ENCODE measurements around the gene CDC37L1.
A peak's percentile ranks its signal among the peaks of the same experiment; 100 is the strongest.

The CDC37L1 gene

GRCh38 chr9:4718911-4719310 is 39.5 kb downstream of the CDC37L1 start:
- Histone ChIP-seq H3K4me3 (ENCODE audit: control insufficient read depth in 1 of 7, extremely low read depth in 1 of 7, insufficient read depth in 4 of 7, low read depth in 2 of 7, low read length in 6 of 7) (no peak overlapping the region), H3K27ac (ENCODE audit: insufficient read depth in 1 of 2, low read depth in 1 of 2, low read length in 2 of 2, poor library complexity in 1 of 2, severe bottlenecking in 2 of 2) (no peak overlapping the region), H3K9me3 (ENCODE audit: control extremely low read depth in 1 of 5, control insufficient read depth in 4 of 5, insufficient read depth in 2 of 5, low read depth in 1 of 5, low read length in 4 of 5) (no peaks in the 10 kb centered on the region), H3K4me1 (ENCODE audit: control extremely low read depth in 1 of 4, control insufficient read depth in 4 of 4, insufficient read depth in 4 of 4, low read length in 3 of 4) (no peaks in the 10 kb centered on the region), H3K36me3 (ENCODE audit: control insufficient read depth in 4 of 4, insufficient read depth in 4 of 4, low read length in 3 of 4) (peaks cover 16 to 71% (median 44%) of the 10 kb centered on the region in 4 experiments), H3K27me3 (replicated peaks in 2 of 5; ENCODE audit: control insufficient read depth in 4 of 5, insufficient read depth in 5 of 5, low read length in 4 of 5) (no peaks in the 10 kb centered on the region)
- WGBS (ENCODE audit: insufficient coverage), result 100% methylated on average over 4 of the region's 6 CpGs
- ChIA-PET CTCF (no interaction called here), POLR2A (no interaction called here)
- DNase-seq, result no peak

GRCh38 chr9:4721736-4722135 is 42.4 kb downstream of the CDC37L1 start:
- WGBS (ENCODE audit: insufficient coverage), result 100% methylated on average over 1 of the region's 4 CpGs
- Histone ChIP-seq H3K27ac (ENCODE audit: insufficient read depth in 1 of 2, low read depth in 1 of 2, low read length in 2 of 2, poor library complexity in 1 of 2, severe bottlenecking in 2 of 2) (no peak overlapping the region), H3K36me3 (ENCODE audit: control insufficient read depth in 4 of 4, insufficient read depth in 4 of 4, low read length in 3 of 4) (peaks cover 12 to 48% (median 33%) of the 10 kb centered on the region in 4 experiments), H3K4me1 (ENCODE audit: control extremely low read depth in 1 of 4, control insufficient read depth in 4 of 4, insufficient read depth in 4 of 4, low read length in 3 of 4) (no peaks in the 10 kb centered on the region), H3K4me3 (ENCODE audit: control insufficient read depth in 1 of 7, extremely low read depth in 1 of 7, insufficient read depth in 4 of 7, low read depth in 2 of 7, low read length in 6 of 7) (no peak overlapping the region), H3K27me3 (replicated peaks in 2 of 5; ENCODE audit: control insufficient read depth in 4 of 5, insufficient read depth in 5 of 5, low read length in 4 of 5) (no peaks in the 10 kb centered on the region), H3K9me3 (ENCODE audit: control extremely low read depth in 1 of 5, control insufficient read depth in 4 of 5, insufficient read depth in 2 of 5, low read depth in 1 of 5, low read length in 4 of 5) (no peaks in the 10 kb centered on the region)
- POLR2A ChIA-PET, result no interaction called here
- CTCF ChIA-PET, result interaction anchor here (1.1 kb wide), 1 partner anchor 38 kb away, joined by 3 read pairs; no protein-coding TSS in a partner anchor
- DNase-seq, result no peak

GRCh38 chr9:4725706-4726442 is 46.5 kb downstream of the CDC37L1 start:
- Histone ChIP-seq H3K4me3 (ENCODE audit: control insufficient read depth in 1 of 7, extremely low read depth in 1 of 7, insufficient read depth in 4 of 7, low read depth in 2 of 7, low read length in 6 of 7) (no peak overlapping the region), H3K4me1 (ENCODE audit: control extremely low read depth in 1 of 4, control insufficient read depth in 4 of 4, insufficient read depth in 4 of 4, low read length in 3 of 4) (no peaks in the 10 kb centered on the region), H3K27me3 (replicated peaks in 2 of 5; ENCODE audit: control insufficient read depth in 4 of 5, insufficient read depth in 5 of 5, low read length in 4 of 5) (no peaks in the 10 kb centered on the region), H3K9me3 (ENCODE audit: control extremely low read depth in 1 of 5, control insufficient read depth in 4 of 5, insufficient read depth in 2 of 5, low read depth in 1 of 5, low read length in 4 of 5) (no peaks in the 10 kb centered on the region), H3K36me3 (ENCODE audit: control insufficient read depth in 4 of 4, insufficient read depth in 4 of 4, low read length in 3 of 4) (peaks cover 3 to 17% (median 10%) of the 10 kb centered on the region in 4 experiments), H3K27ac (ENCODE audit: insufficient read depth in 1 of 2, low read depth in 1 of 2, low read length in 2 of 2, poor library complexity in 1 of 2, severe bottlenecking in 2 of 2) (no peak overlapping the region)
- POLR2A ChIA-PET, result no interaction called here
- DNase-seq, result no peak
- CTCF ChIA-PET, result no interaction called here
- WGBS (ENCODE audit: insufficient coverage), result 96% methylated on average over 4 of the region's 7 CpGs

GRCh38 chr9:4727593-4727992 is 48.2 kb downstream of the CDC37L1 start:
- POLR2A ChIA-PET, result no interaction called here
- no CpG with 5 or more reads among the region's 1 CpG for WGBS (ENCODE audit: insufficient coverage)
- H3K36me3 ChIP-seq (ENCODE audit: control insufficient read depth in 4 of 4, insufficient read depth in 4 of 4, low read length in 3 of 4), result peaks cover 0 to 4% (median 3%) of the 10 kb centered on the region in 4 experiments
- no peak overlapping the region for H3K27ac ChIP-seq (ENCODE audit: insufficient read depth in 1 of 2, low read depth in 1 of 2, low read length in 2 of 2, poor library complexity in 1 of 2, severe bottlenecking in 2 of 2)
- CTCF ChIA-PET, result interaction anchor here (1.0 to 1.8 kb wide), 2 partner anchors 10 to 13 kb away, joined by 4 read pairs; no protein-coding TSS in a partner anchor
- H3K9me3 ChIP-seq (ENCODE audit: control extremely low read depth in 1 of 5, control insufficient read depth in 4 of 5, insufficient read depth in 2 of 5, low read depth in 1 of 5, low read length in 4 of 5), result no peaks in the 10 kb centered on the region
- no peaks in the 10 kb centered on the region for H3K4me1 ChIP-seq (ENCODE audit: control extremely low read depth in 1 of 4, control insufficient read depth in 4 of 4, insufficient read depth in 4 of 4, low read length in 3 of 4)
- H3K27me3 ChIP-seq (replicated peaks in 2 of 5; ENCODE audit: control insufficient read depth in 4 of 5, insufficient read depth in 5 of 5, low read length in 4 of 5), result no peaks in the 10 kb centered on the region
- no peak for DNase-seq
- no peak overlapping the region for H3K4me3 ChIP-seq (ENCODE audit: control insufficient read depth in 1 of 7, extremely low read depth in 1 of 7, insufficient read depth in 4 of 7, low read depth in 2 of 7, low read length in 6 of 7)

GRCh38 chr9:4732890-4733289 is 53.5 kb downstream of the CDC37L1 start:
- no peak for DNase-seq
- H3K27me3 ChIP-seq (replicated peaks in 2 of 5; ENCODE audit: control insufficient read depth in 4 of 5, insufficient read depth in 5 of 5, low read length in 4 of 5), result no peaks in the 10 kb centered on the region
- peaks cover 0 to 5% (median 0%) of the 10 kb centered on the region in 4 experiments for H3K36me3 ChIP-seq (ENCODE audit: control insufficient read depth in 4 of 4, insufficient read depth in 4 of 4, low read length in 3 of 4)
- ChIA-PET CTCF (interaction anchor here (1.2 kb wide), 1 partner anchor 17 kb away, joined by 3 read pairs; no protein-coding TSS in a partner anchor), POLR2A (no interaction called here)
- H3K4me3 ChIP-seq (ENCODE audit: control insufficient read depth in 1 of 7, extremely low read depth in 1 of 7, insufficient read depth in 4 of 7, low read depth in 2 of 7, low read length in 6 of 7), result no peak overlapping the region
- no peak overlapping the region for H3K27ac ChIP-seq (ENCODE audit: insufficient read depth in 1 of 2, low read depth in 1 of 2, low read length in 2 of 2, poor library complexity in 1 of 2, severe bottlenecking in 2 of 2)
- no peaks in the 10 kb centered on the region for H3K4me1 ChIP-seq (ENCODE audit: control extremely low read depth in 1 of 4, control insufficient read depth in 4 of 4, insufficient read depth in 4 of 4, low read length in 3 of 4)
- no peaks in the 10 kb centered on the region for H3K9me3 ChIP-seq (ENCODE audit: control extremely low read depth in 1 of 5, control insufficient read depth in 4 of 5, insufficient read depth in 2 of 5, low read depth in 1 of 5, low read length in 4 of 5)
- 100% methylated on average over 1 of the region's 1 CpG for WGBS (ENCODE audit: insufficient coverage)

- Histone ChIP-seq H3K9me3 (ENCODE audit: control extremely low read depth in 1 of 5, control insufficient read depth in 4 of 5, insufficient read depth in 2 of 5, low read depth in 1 of 5, low read length in 4 of 5) (no peaks in the 10 kb centered on the region), H3K4me1 (ENCODE audit: control extremely low read depth in 1 of 4, control insufficient read depth in 4 of 4, insufficient read depth in 4 of 4, low read length in 3 of 4) (peaks cover 0 to 6% (median 2%) of the 10 kb centered on the region in 4 experiments), H3K27me3 (replicated peaks in 2 of 5; ENCODE audit: control insufficient read depth in 4 of 5, insufficient read depth in 5 of 5, low read length in 4 of 5) (no peaks in the 10 kb centered on the region), H3K27ac (ENCODE audit: insufficient read depth in 1 of 2, low read depth in 1 of 2, low read length in 2 of 2, poor library complexity in 1 of 2, severe bottlenecking in 2 of 2) (no peak overlapping the region), H3K36me3 (ENCODE audit: control insufficient read depth in 4 of 4, insufficient read depth in 4 of 4, low read length in 3 of 4) (peaks cover 0 to 5% (median 1%) of the 10 kb centered on the region in 4 experiments), H3K4me3 (ENCODE audit: control insufficient read depth in 1 of 7, extremely low read depth in 1 of 7, insufficient read depth in 4 of 7, low read depth in 2 of 7, low read length in 6 of 7) (no peak overlapping the region)
- no peak for DNase-seq
- POLR2A ChIA-PET, result interaction anchor here (0.6 kb wide), 1 partner anchor 1415 kb away, joined by 3 read pairs; no protein-coding TSS in a partner anchor
- CTCF ChIA-PET, result interaction anchor here (0.5 kb wide), 1 partner anchor 1596 kb away, joined by 3 read pairs; no protein-coding TSS in a partner anchor
- WGBS (ENCODE audit: insufficient coverage), result no CpG with 5 or more reads among the region's 2 CpGs
Observed at GRCh38 chr9:4734150-4734549, 54.8 kb downstream of the CDC37L1 start.

GRCh38 chr9:4738866-4739586 is 59.7 kb downstream of the CDC37L1 start:
- no peak overlapping the region for H3K27ac ChIP-seq (ENCODE audit: insufficient read depth in 1 of 2, low read depth in 1 of 2, low read length in 2 of 2, poor library complexity in 1 of 2, severe bottlenecking in 2 of 2)
- ChIA-PET CTCF (interaction anchor here (1.7 kb wide), 1 partner anchor 10 kb away, joined by 3 read pairs; no protein-coding TSS in a partner anchor), POLR2A (no interaction called here)
- no peak for DNase-seq
- peak overlapping the region in 5 of 7 experiments; percentile 78 to 89 (median 86) for H3K4me3 ChIP-seq (ENCODE audit: control insufficient read depth in 1 of 7, extremely low read depth in 1 of 7, insufficient read depth in 4 of 7, low read depth in 2 of 7, low read length in 6 of 7)
- H3K4me1 ChIP-seq (ENCODE audit: control extremely low read depth in 1 of 4, control insufficient read depth in 4 of 4, insufficient read depth in 4 of 4, low read length in 3 of 4), result peaks cover 5 to 26% (median 18%) of the 10 kb centered on the region in 4 experiments
- 92% methylated on average over 15 of the region's 19 CpGs for WGBS (ENCODE audit: insufficient coverage)
- no peaks in the 10 kb centered on the region for H3K27me3 ChIP-seq (replicated peaks in 2 of 5; ENCODE audit: control insufficient read depth in 4 of 5, insufficient read depth in 5 of 5, low read length in 4 of 5)
- no peaks in the 10 kb centered on the region for H3K9me3 ChIP-seq (ENCODE audit: control extremely low read depth in 1 of 5, control insufficient read depth in 4 of 5, insufficient read depth in 2 of 5, low read depth in 1 of 5, low read length in 4 of 5)
- peaks cover 0 to 3% (median under 1%) of the 10 kb centered on the region in 4 experiments for H3K36me3 ChIP-seq (ENCODE audit: control insufficient read depth in 4 of 4, insufficient read depth in 4 of 4, low read length in 3 of 4)
